Activated naive CD8-positive, alpha-beta T cell treated with anti-CD3 and anti-CD28 coated beads, Interleukin-2, amount 10 ng/mL, durations not matched to agents 7 days and 5 days (primary cell): ENCODE data around the gene PHYHIPL. TPM values are rescaled to one million over a fixed set of nuclear protein-coding genes. Genes with fewer than 3 reads are reported as not detected.

Experiments
- ATAC-seq: fragments of 150-1000 bp; cut with Tn5 transposase; one replicate; pipeline ENCODE4 v1.10.0; 2021; ENCODE audit warnings: low read depth, moderate library complexity
- POLR2A ChIA-PET: fragments of 350-600 bp; sonication (Branson Sonifier 250); formaldehyde crosslinking; loops from one replicate; lab custom pipeline; 2021; ENCODE audit warnings: antibody characterized with exemption; lab: Charles Lee
- DNase-seq: peaks from one replicate; pipeline ENCODE4 v3.0.0; 2021
- H3K27ac Mint-ChIP-seq: one replicate; pipeline ENCODE4 v1.8.0; 2022; ENCODE audit warnings: mild to moderate bottlenecking, mixed read lengths
- H3K27me3 Mint-ChIP-seq: one replicate; pipeline ENCODE4 v1.8.0; 2022; ENCODE audit warnings: mild to moderate bottlenecking, moderate library complexity, mixed read lengths
- H3K36me3 Mint-ChIP-seq: one replicate; pipeline ENCODE4 v1.8.0; 2021; ENCODE audit warnings: mild to moderate bottlenecking, mixed read lengths
- H3K4me1 Mint-ChIP-seq: one replicate; pipeline ENCODE4 v1.8.0; 2021; ENCODE audit warnings: mixed read lengths
- H3K4me3 Mint-ChIP-seq: one replicate; pipeline ENCODE4 v1.8.0; 2022; ENCODE audit warnings: mild to moderate bottlenecking, moderate library complexity, mixed read lengths
- H3K9me3 Mint-ChIP-seq: one replicate; pipeline ENCODE4 v1.8.0; 2021; ENCODE audit warnings: mixed read lengths
- total RNA-seq, 2 experiments: library from RNA; stranded (reverse); gene quantifications; one replicate each; pipeline ENCODE4 v1.2.3, GENCODE V29; 2021

Gene PHYHIPL
- total RNA-seq, 2 experiments from 2014 or later, result not detected

DNA sequence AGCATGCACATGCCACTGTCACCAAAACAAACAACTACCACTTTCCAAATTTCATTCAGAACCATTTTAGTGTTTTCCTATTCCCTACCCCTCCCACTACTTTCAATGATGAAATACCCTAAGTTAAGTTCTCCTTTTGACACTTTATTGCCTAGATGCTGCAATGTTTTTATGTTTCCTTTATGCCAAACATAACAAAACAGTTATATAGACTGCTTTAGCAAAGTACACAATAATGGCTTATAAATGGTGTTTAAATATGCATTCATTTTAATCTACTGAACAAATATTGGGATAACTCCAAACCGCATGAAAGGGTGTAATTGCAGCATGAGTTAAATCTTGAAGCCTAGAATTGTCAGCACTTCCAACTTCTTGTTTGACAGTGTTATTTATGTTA, 69.2 kb downstream of the PHYHIPL start:
- no peaks in the 10 kb centered on the region for H3K27me3 Mint-ChIP-seq
- H3K27ac Mint-ChIP-seq, result no peak overlapping the region
- H3K36me3 Mint-ChIP-seq, result no peaks in the 10 kb centered on the region
- DNase-seq, result no peak
- no peak for ATAC-seq
- POLR2A ChIA-PET, result no interaction called here
- H3K9me3 Mint-ChIP-seq, result no peaks in the 10 kb centered on the region
- H3K4me3 Mint-ChIP-seq, result no peak overlapping the region
- H3K4me1 Mint-ChIP-seq, result no peaks in the 10 kb centered on the region

DNA sequence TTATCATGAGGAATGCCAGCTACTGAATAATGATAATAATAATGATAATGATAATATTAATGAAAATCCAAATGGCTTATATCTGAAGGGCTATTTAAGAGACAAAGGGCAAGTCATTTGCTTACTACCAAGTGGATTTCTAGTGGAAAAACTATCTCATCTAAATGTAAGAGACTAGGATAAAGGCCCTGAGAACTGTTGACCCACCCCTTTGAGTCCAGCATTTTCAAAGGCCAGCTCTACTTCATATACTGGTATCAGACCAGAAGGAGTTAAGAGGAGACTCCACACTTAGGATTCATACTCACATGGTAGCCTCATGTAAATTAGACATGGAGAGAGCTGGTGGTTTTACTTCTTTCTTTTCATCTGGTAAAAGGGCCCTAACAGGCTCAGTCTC, 76.0 kb downstream of the PHYHIPL start:
- POLR2A ChIA-PET, result no interaction called here
- Mint-ChIP-seq H3K36me3 (no peaks in the 10 kb centered on the region), H3K27me3 (no peaks in the 10 kb centered on the region), H3K4me3 (no peak overlapping the region), H3K4me1 (no peaks in the 10 kb centered on the region), H3K9me3 (no peaks in the 10 kb centered on the region), H3K27ac (no peak overlapping the region)
- DNase-seq (no peak), ATAC-seq (no peak)

DNA sequence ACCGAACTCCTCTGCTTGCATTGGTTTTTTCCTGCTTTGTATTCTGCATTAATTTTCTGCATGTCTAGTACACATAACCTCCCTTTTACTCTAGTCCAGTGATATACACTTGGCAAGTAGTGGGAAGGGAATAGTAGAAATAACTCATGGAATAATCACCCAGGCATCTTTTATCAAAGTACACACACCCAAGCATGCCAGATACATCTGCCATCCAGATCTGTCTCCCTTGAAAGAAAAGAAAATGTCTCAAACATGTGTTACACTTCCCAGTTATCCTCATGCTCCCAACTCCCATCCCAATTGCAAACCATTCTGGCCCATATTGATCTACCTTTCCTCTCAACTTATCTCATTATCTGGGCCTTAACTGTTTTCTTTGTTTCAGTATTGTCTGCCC, 79.0 kb downstream of the PHYHIPL start:
- no peaks in the 10 kb centered on the region for H3K9me3 Mint-ChIP-seq
- no peaks in the 10 kb centered on the region for H3K36me3 Mint-ChIP-seq
- H3K27me3 Mint-ChIP-seq, result no peaks in the 10 kb centered on the region
- no peak overlapping the region for H3K27ac Mint-ChIP-seq
- DNase-seq (no peak), ATAC-seq (no peak)
- POLR2A ChIA-PET, result no interaction called here
- no peak overlapping the region for H3K4me3 Mint-ChIP-seq
- no peaks in the 10 kb centered on the region for H3K4me1 Mint-ChIP-seq

DNA sequence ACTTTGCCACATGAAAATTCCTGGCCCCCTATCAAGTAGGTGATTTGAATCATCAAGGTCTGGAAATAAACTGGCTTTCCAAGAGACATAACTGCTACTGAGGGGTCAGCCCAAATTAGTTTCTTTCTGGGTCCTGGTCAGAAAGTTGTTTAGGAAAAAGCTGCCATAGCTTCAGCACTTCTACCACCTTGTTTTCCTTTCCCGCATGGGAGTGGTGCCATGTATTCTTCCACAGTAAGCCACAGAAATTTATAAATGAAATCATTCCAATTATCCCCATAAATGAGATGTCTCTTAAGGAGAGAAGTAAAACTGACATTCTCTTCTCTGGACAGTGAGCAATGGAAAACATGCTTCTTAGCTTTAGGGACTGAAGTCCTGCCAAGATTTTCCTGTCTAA, 80.8 kb downstream of the PHYHIPL start:
- no peaks in the 10 kb centered on the region for H3K27me3 Mint-ChIP-seq
- no peaks in the 10 kb centered on the region for H3K9me3 Mint-ChIP-seq
- ATAC-seq (no peak), DNase-seq (no peak)
- no peaks in the 10 kb centered on the region for H3K36me3 Mint-ChIP-seq
- no peak overlapping the region for H3K4me3 Mint-ChIP-seq
- no peaks in the 10 kb centered on the region for H3K4me1 Mint-ChIP-seq
- POLR2A ChIA-PET, result no interaction called here
- no peak overlapping the region for H3K27ac Mint-ChIP-seq

DNA sequence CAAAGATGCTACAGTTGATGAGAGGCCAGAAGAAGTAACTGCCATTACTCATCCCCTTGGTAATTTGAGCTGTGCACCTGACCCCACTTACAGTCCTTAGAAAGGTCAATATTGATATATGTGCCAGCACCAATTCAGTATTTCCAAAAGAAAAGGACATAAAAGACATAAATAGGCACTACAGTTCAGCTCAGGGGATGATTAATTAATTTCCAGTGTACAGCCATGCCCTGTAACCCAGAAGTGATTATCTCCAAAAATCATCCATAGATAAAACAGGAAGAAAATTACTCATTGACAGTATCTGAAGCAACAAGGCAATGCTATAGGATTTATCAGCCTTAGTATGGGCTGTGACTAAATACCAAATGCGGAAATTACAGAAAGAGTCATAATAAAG, 82.4 kb downstream of the PHYHIPL start:
- ATAC-seq, result no peak
- H3K27me3 Mint-ChIP-seq, result no peaks in the 10 kb centered on the region
- H3K4me1 Mint-ChIP-seq, result no peaks in the 10 kb centered on the region
- H3K36me3 Mint-ChIP-seq, result no peaks in the 10 kb centered on the region
- no peak overlapping the region for H3K27ac Mint-ChIP-seq
- POLR2A ChIA-PET, result no interaction called here
- DNase-seq, result no peak
- H3K4me3 Mint-ChIP-seq, result no peak overlapping the region
- no peaks in the 10 kb centered on the region for H3K9me3 Mint-ChIP-seq

DNA sequence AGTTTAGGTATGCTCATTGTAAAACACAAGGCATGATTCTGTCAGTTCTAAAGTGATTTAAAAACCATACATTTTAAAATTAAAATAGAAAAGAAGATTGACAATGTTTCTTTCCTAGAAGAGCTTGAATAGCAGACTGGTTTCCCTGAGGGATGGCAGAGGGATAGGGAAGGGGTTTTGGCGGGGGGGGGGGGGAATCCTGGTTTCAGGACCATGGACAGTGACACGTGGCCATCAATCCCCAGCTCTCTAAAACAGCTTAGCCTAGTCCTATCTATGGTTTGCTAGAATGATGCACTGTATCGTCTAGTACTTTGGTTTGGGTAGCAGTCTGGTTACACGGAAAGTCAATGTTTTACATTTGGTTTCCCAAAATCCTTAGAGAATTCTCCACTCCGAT, 88.7 kb downstream of the PHYHIPL start:
- Mint-ChIP-seq H3K27ac (no peak overlapping the region), H3K4me1 (no peaks in the 10 kb centered on the region), H3K4me3 (no peak overlapping the region), H3K27me3 (no peaks in the 10 kb centered on the region), H3K9me3 (no peaks in the 10 kb centered on the region), H3K36me3 (no peaks in the 10 kb centered on the region)
- no peak for DNase-seq
- no peak for ATAC-seq
- POLR2A ChIA-PET, result no interaction called here

DNA sequence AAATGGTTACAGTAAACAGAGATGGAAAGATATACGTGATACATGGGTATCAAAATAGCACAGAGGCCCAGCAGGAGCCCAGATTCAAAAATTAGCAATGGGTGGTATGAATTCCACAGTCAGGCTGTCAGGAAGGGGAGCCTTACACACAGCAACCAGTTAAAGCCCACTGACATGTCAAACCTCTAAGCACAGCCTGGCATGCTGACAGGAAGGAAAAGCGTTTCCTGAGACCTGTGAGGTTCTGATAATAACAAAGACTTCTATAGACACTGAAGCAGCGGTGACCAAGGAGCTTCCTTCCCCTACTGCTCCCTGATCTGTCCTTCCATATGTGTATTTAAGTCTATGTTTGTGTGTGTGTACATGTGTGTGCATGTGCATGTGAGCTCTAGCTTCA, 89.9 kb downstream of the PHYHIPL start:
- H3K9me3 Mint-ChIP-seq, result no peaks in the 10 kb centered on the region
- POLR2A ChIA-PET, result no interaction called here

DNA sequence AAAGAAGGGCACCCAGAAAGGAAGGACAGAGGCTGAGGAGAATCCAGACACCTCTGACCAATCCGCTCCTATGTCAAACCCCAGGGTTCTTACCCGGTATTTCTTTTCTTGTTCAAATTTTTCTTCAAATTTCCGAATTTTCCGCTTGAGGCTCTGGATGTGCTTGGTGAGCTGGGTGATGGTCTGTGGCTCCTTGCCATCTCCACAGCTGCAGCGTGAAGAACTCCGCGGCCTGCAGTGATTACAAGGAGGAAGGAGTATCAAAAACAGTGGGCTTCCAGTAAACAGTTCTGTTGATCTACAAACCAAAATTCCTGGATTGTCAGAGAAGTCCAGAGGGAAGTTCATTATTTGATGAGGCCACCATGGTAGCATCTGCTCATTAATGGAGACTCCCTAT, 92.0 kb downstream of the PHYHIPL start:
- no peaks in the 10 kb centered on the region for H3K27me3 Mint-ChIP-seq
- ATAC-seq, result no peak
- no peak for DNase-seq
- no peaks in the 10 kb centered on the region for H3K36me3 Mint-ChIP-seq
- H3K9me3 Mint-ChIP-seq, result no peaks in the 10 kb centered on the region
- H3K27ac Mint-ChIP-seq, result no peak overlapping the region
- H3K4me1 Mint-ChIP-seq, result no peaks in the 10 kb centered on the region
- H3K4me3 Mint-ChIP-seq, result no peak overlapping the region
- POLR2A ChIA-PET, result no interaction called here

More for the DNA sequence above, 89.9 kb downstream of the PHYHIPL start:
- Mint-ChIP-seq H3K4me1 (no peaks in the 10 kb centered on the region), H3K4me3 (no peak overlapping the region), H3K36me3 (no peaks in the 10 kb centered on the region), H3K27ac (no peak overlapping the region), H3K27me3 (no peaks in the 10 kb centered on the region)
- no peak for ATAC-seq
- DNase-seq, result no peak

DNA sequence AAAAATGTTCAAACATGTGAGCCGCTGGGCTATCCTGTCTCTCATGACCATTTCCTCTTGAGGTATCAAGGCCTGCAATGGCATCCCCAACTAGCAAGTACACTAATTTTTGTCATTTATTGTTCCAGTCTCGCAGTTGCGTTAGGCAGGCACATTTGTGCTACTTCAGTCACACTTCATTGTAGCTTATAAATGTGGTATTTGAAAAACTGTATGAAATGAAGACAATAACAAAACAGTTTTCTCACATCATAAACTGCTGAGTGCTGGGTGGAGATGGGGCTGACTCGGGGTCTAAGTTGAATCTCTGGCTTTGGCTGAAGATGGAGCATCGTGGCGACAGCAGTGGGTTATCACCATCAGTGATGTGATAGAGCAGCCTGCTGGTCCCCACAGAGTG, 93.2 kb downstream of the PHYHIPL start:
- no peaks in the 10 kb centered on the region for H3K9me3 Mint-ChIP-seq
- H3K27ac Mint-ChIP-seq, result no peak overlapping the region
- H3K36me3 Mint-ChIP-seq, result no peaks in the 10 kb centered on the region
- ATAC-seq (no peak), DNase-seq (no peak)
- no peaks in the 10 kb centered on the region for H3K27me3 Mint-ChIP-seq
- POLR2A ChIA-PET, result no interaction called here
- H3K4me1 Mint-ChIP-seq, result no peaks in the 10 kb centered on the region
- H3K4me3 Mint-ChIP-seq, result no peak overlapping the region

DNA sequence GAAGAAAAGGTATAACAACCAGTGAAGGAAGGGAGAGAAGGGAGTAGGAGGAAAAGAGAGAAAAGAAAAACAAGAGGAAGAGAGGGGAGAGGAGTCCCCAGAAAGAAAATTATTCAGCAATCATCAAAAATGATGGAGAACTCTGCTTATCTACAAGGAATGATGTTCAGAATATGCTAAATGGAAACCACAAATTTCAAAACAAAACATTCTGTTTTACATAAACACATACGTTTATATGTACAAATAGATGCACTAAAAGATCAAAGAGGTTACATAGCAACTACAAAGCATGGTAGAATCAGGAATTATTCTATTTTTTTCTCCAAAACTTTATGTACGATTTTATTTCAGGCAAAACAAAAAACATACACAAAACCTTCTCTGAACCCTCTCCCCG, 94.0 kb downstream of the PHYHIPL start:
- H3K27ac Mint-ChIP-seq, result no peak overlapping the region
- no peak for ATAC-seq
- no peaks in the 10 kb centered on the region for H3K36me3 Mint-ChIP-seq
- H3K4me3 Mint-ChIP-seq, result no peak overlapping the region
- H3K4me1 Mint-ChIP-seq, result no peaks in the 10 kb centered on the region
- POLR2A ChIA-PET, result no interaction called here
- no peaks in the 10 kb centered on the region for H3K9me3 Mint-ChIP-seq
- H3K27me3 Mint-ChIP-seq, result no peaks in the 10 kb centered on the region
- no peak for DNase-seq

DNA sequence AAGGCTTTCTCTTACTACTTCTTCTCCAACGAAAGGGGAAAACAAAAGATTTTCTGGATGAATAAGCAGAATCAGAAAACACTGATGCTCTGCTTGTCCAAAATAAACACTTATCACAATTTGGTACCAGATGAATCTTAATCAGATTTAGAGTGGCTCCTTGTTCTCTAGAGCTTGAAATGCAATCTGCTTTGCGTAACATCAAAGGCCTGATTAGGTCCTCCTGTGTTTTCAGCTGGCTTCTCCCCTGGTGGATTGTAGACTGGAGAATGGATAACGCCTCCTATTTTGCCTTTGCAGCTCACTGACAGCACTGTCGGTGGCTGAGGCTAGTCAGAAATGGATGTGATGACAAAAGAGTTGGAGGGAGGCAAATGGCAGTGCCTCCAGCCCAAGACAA, 94.7 kb downstream of the PHYHIPL start:
- no peak for ATAC-seq
- H3K4me3 Mint-ChIP-seq, result no peak overlapping the region

DNA sequence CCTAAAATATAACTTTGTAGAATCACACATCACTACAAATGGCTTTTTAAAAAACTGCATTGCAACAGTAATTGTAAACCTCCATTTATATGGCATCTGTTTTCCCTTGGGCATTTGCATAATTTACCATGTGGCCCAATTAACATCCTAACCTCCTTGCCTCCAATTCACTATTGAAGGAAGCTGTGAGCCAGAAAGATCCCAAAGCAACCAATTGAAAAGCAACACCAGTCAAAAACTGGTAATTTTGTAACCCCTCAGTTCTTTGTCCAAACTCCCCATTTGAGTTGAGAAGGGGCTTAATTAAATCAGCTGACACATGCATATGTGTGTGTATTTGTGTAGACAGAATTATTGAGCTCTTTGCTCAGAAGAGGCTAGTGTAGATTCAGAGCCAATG, 95.6 kb downstream of the PHYHIPL start:
- POLR2A ChIA-PET, result no interaction called here
- Mint-ChIP-seq H3K27ac (no peak overlapping the region), H3K27me3 (no peaks in the 10 kb centered on the region), H3K4me3 (no peak overlapping the region), H3K4me1 (no peaks in the 10 kb centered on the region), H3K9me3 (no peaks in the 10 kb centered on the region), H3K36me3 (no peaks in the 10 kb centered on the region)
- DNase-seq (no peak), ATAC-seq (no peak)

More for the DNA sequence above, 94.7 kb downstream of the PHYHIPL start:
- Mint-ChIP-seq H3K4me1 (no peaks in the 10 kb centered on the region), H3K9me3 (no peaks in the 10 kb centered on the region), H3K27me3 (no peaks in the 10 kb centered on the region), H3K27ac (no peak overlapping the region), H3K36me3 (no peaks in the 10 kb centered on the region)
- POLR2A ChIA-PET, result no interaction called here
- DNase-seq, result no peak

DNA sequence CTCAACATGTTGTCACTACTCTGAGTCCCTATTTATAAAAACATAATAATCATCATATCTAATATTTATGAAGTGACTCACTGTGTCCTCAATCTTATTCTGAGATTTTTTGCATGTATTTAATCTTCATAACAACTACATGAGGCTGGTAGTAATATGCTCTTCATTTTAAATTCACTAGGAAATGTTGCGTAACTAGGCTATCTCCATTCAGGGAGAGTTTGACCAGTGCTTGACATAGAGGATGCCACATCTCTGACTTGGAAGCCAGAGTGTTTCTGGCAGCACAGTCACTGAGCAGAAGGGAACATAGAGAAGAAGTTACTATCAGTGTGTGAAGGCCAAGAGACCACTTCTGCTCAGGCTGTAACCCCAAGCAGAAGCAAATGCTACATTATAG, 97.0 kb downstream of the PHYHIPL start:
- no peak for DNase-seq
- Mint-ChIP-seq H3K27ac (no peak overlapping the region), H3K4me1 (no peaks in the 10 kb centered on the region), H3K9me3 (no peaks in the 10 kb centered on the region), H3K36me3 (no peaks in the 10 kb centered on the region), H3K4me3 (no peak overlapping the region), H3K27me3 (no peaks in the 10 kb centered on the region)
- POLR2A ChIA-PET, result no interaction called here
- no peak for ATAC-seq

DNA sequence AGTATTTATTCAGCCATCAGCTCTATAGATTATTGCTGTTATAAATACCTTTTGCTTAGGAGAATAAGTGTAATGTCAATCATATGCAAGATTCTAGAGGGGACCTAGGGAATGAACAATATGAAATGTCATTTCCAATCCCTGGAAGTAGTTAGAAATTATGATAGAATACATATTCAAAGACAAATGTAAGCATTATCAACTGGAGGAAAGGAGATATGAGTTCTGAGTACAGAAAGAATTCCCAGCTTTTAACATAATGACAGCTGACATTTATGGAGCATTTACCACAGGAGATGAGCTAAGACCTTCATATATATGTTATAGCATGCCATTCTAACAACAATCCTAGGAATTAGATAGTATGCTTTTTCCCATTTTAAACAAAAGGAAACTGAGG, 99.7 kb downstream of the PHYHIPL start:
- H3K4me3 Mint-ChIP-seq, result no peak overlapping the region
- ATAC-seq (no peak), DNase-seq (no peak)
- no peaks in the 10 kb centered on the region for H3K9me3 Mint-ChIP-seq
- POLR2A ChIA-PET, result no interaction called here
- no peak overlapping the region for H3K27ac Mint-ChIP-seq
- H3K27me3 Mint-ChIP-seq, result no peaks in the 10 kb centered on the region
- no peaks in the 10 kb centered on the region for H3K4me1 Mint-ChIP-seq
- no peaks in the 10 kb centered on the region for H3K36me3 Mint-ChIP-seq

DNA sequence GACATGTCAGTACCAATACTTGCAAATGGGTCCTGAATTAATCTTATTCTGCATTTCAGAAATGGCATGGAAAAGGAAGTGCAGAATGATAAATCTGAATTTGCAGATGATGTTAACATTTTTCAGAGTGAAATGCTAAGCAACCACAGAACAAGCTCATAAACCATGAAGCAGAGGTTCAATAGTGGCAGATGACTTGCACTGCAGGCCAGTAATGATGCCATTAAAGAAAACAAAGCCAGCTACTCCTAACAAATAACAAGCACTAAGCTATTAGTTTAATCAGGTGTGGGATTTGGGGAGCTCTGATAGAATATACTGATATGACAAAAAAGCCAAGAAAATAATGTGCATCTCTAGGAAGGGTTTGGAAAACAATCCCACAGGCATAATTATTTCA, 100.5 kb downstream of the PHYHIPL start:
- no peak for DNase-seq
- POLR2A ChIA-PET, result no interaction called here
- Mint-ChIP-seq H3K4me3 (no peak overlapping the region), H3K36me3 (no peaks in the 10 kb centered on the region), H3K4me1 (no peaks in the 10 kb centered on the region), H3K27me3 (no peaks in the 10 kb centered on the region), H3K9me3 (no peaks in the 10 kb centered on the region), H3K27ac (no peak overlapping the region)
- no peak for ATAC-seq
